HepG2 (cell line): ENCODE measurements around the gene HEXIM1. TPM values are rescaled to one million over a fixed set of nuclear protein-coding genes. Genes with fewer than 3 reads are reported as not detected.

ENCODE experiments used
- AGO1 ChIP-seq: fragments of 200-400 bp; formaldehyde crosslinking; IDR thresholded peaks from 2 replicates; pipeline ENCODE4 v1.6.1; 2017; ENCODE audit warnings: mild to moderate bottlenecking, low read depth, low read length, moderate library complexity; ENCODE audit not compliant: poor library complexity, severe bottlenecking
- ATAD3A ChIP-seq: sonication (generic); formaldehyde crosslinking; IDR thresholded peaks from 2 replicates; pipeline ENCODE4 v1.4.0; 2020; ENCODE audit warnings: missing genetic modification reagents
- BCL3 ChIP-seq: sonication (generic); formaldehyde crosslinking; IDR thresholded peaks from 2 replicates; pipeline ENCODE4 v1.5.1; 2020; ENCODE audit warnings: mild to moderate bottlenecking, missing genetic modification reagents, moderate library complexity
- EEA1 ChIP-seq: sonication (generic); formaldehyde crosslinking; IDR thresholded peaks from 2 replicates; pipeline ENCODE4 v1.5.1; 2020; ENCODE audit warnings: mild to moderate bottlenecking, missing genetic modification reagents, borderline replicate concordance
- EP300 ChIP-seq, 3 experiments: sonication (generic) in 1 of 3; formaldehyde crosslinking in 1 of 3; IDR thresholded peaks; 2 replicates each; pipeline versions ENCODE4 v1.5.1 to v1.6.1; 2011 to 2020; ENCODE audit warnings: low read depth in 2 of 3, low read length in 2 of 3, borderline replicate concordance in 1 of 3, improper control_type of control experiment in 1 of 3, mild to moderate bottlenecking in 1 of 3, missing genetic modification reagents in 1 of 3, moderate library complexity in 1 of 3
- HBP1 ChIP-seq: IDR thresholded peaks from 2 replicates; pipeline ENCODE4 v1.6.1; 2016; ENCODE audit warnings: low read depth, control low read depth
- HIC2 ChIP-seq: sonication (generic); formaldehyde crosslinking; IDR thresholded peaks from 2 replicates; pipeline ENCODE4 v1.9.0; 2022; ENCODE audit warnings: low read depth, missing genetic modification reagents
- HMG20B ChIP-seq: conservative IDR thresholded peaks from 2 replicates; pipeline ENCODE4 v1.6.1; 2016; ENCODE audit warnings: missing genetic modification reagents, missing compliant biosample characterization
- KDM5A ChIP-seq: fragments of 200-600 bp; sonication (generic); IDR thresholded peaks from 2 replicates; pipeline ENCODE4 v1.7.0; 2018; ENCODE audit warnings: antibody characterized with exemption, mild to moderate bottlenecking, low read length, borderline replicate concordance
- MAFG ChIP-seq: sonication (generic); formaldehyde crosslinking; IDR thresholded peaks from 2 replicates; pipeline ENCODE4 v1.5.1; 2020; ENCODE audit warnings: mild to moderate bottlenecking, missing genetic modification reagents
- MED13 ChIP-seq: sonication (generic); formaldehyde crosslinking; IDR thresholded peaks from 2 replicates; pipeline ENCODE4 v1.5.0; 2020; ENCODE audit warnings: missing genetic modification reagents
- MLLT10 ChIP-seq: sonication (generic); formaldehyde crosslinking; IDR thresholded peaks from 2 replicates; pipeline ENCODE4 v1.4.0; 2020; ENCODE audit warnings: missing genetic modification reagents
- MXD4 ChIP-seq: IDR thresholded peaks from 2 replicates; pipeline ENCODE4 v1.6.1; 2016; ENCODE audit warnings: mild to moderate bottlenecking, missing biosample characterization, missing genetic modification reagents
- NFIB ChIP-seq: sonication (generic); formaldehyde crosslinking; IDR thresholded peaks from 2 replicates; pipeline ENCODE4 v1.9.0; 2021; ENCODE audit warnings: missing genetic modification reagents, mild to moderate bottlenecking, borderline replicate concordance
- PHF21A ChIP-seq: sonication (generic); formaldehyde crosslinking; IDR thresholded peaks from 2 replicates; pipeline ENCODE4 v1.5.0; 2020; ENCODE audit warnings: mild to moderate bottlenecking, missing genetic modification reagents
- PHF8 ChIP-seq: sonication (generic); formaldehyde crosslinking; IDR thresholded peaks from 2 replicates; pipeline ENCODE4 v1.5.0; 2020; ENCODE audit warnings: missing genetic modification reagents
- SAFB2 ChIP-seq: sonication (generic); formaldehyde crosslinking; IDR thresholded peaks from 2 replicates; pipeline ENCODE4 v1.5.1; 2020; ENCODE audit warnings: missing genetic modification reagents, low read depth, mild to moderate bottlenecking, borderline replicate concordance
- SATB2 ChIP-seq: sonication (generic); formaldehyde crosslinking; IDR thresholded peaks from 2 replicates; pipeline ENCODE4 v1.5.0; 2020; ENCODE audit warnings: missing genetic modification reagents
- TRIM22 ChIP-seq: fragments of 450-650 bp; IDR thresholded peaks from 2 replicates; pipeline ENCODE4 v1.6.1; 2017
- TRIM24 ChIP-seq: sonication (generic); formaldehyde crosslinking; IDR thresholded peaks from 2 replicates; pipeline ENCODE4 v1.8.0; 2022; ENCODE audit warnings: mild to moderate bottlenecking, missing genetic modification reagents
- ZFP36L2 ChIP-seq: sonication (generic); formaldehyde crosslinking; IDR thresholded peaks from 2 replicates; pipeline ENCODE4 v1.4.0; 2020; ENCODE audit warnings: missing genetic modification reagents
- ZFYVE20 ChIP-seq: sonication (generic); formaldehyde crosslinking; IDR thresholded peaks from 2 replicates; pipeline ENCODE4 v1.8.0; 2023; ENCODE audit warnings: low read depth, mild to moderate bottlenecking, moderate library complexity, missing genetic modification reagents, borderline replicate concordance
- ZNF251 ChIP-seq: sonication (generic); formaldehyde crosslinking; IDR thresholded peaks from 2 replicates; pipeline ENCODE4 v1.9.0; 2021; ENCODE audit warnings: mild to moderate bottlenecking, missing genetic modification reagents
- ZNF549 ChIP-seq: sonication (generic); formaldehyde crosslinking; IDR thresholded peaks from 2 replicates; pipeline ENCODE4 v1.5.0; 2020; ENCODE audit warnings: missing genetic modification reagents
- polyA plus RNA-seq, 8 experiments: library from polyadenylated mRNA; depleted of rRNA in 3 of 8; stranded (reverse) in 7 of 8; unstranded in 1 of 8; fragments of >200 nt; fragmentation: Illumina TruSeq in 4 of 8; extraction: Trizol in 4 of 8; gene quantifications; 2 replicates each; pipeline versions ENCODE4 v1.2.1 to v1.2.3, GENCODE V29; 2011 to 2016; ENCODE audit warnings: low read depth in 4 of 8, missing spikeins in 1 of 8, mixed read lengths in 1 of 8; ENCODE audit not compliant: insufficient read depth in 1 of 8
- total RNA-seq, 5 experiments: library from RNA; depleted of rRNA; stranded (reverse); fragments of >200 nt; fragmentation: Illumina TruSeq; extraction: Trizol; gene quantifications; 2 replicates each; pipeline ENCODE4 v1.2.3, GENCODE V29; 2016; ENCODE audit warnings: low read depth in 1 of 5

The HEXIM1 gene
- total and polyA plus RNA-seq, 2 of the 13 experiments (the other 11 are each of a cell fraction or from before 2014, with no cell fraction given) = 10.5 to 16.6 TPM

- TF ChIP-seq HIC2 (0 out of 2 replicates have a peak, but pooled peaks have one; percentile 6), MXD4 (CRISPR knock-in tag) (no peak; the same call in 1 of the 2 replicates), ZFYVE20 (CRISPR knock-in tag) (no peak), EP300 (IDR thresholded peaks at IDR 0.05; ENCODE audit: low read depth in 2 of 2, low read length in 2 of 2) (peak in 1 of 2 experiments; percentile 52; a peak in 3 of 4 replicates), EP300 (CRISPR knock-in tag; IDR thresholded peaks at IDR 0.05; ENCODE audit: borderline replicate concordance) (no peak; the same call in none of the 2 replicates), ZNF549 (CRISPR knock-in tag) (no peak), HMG20B (CRISPR knock-in tag) (peak; percentile 57), PHF8 (CRISPR knock-in tag) (peak; percentile 97), MAFG (CRISPR knock-in tag) (no peak), PHF21A (CRISPR knock-in tag) (peak; percentile 95), TRIM22 (no peak), ATAD3A (CRISPR knock-in tag) (peak; percentile 45; the same call in 1 of the 2 replicates), EEA1 (CRISPR knock-in tag) (no peak), TRIM24 (CRISPR knock-in tag) (no peak), ZNF251 (peak; percentile 82; the same call in 1 of the 2 replicates), HBP1 (CRISPR knock-in tag) (no peak; the same call in 1 of the 2 replicates), BCL3 (peak; percentile 77), AGO1 (no peak), MLLT10 (no peak), SAFB2 (CRISPR knock-in tag) (peak; percentile 86; the same call in 1 of the 2 replicates), KDM5A (no peak), ZFP36L2 (CRISPR knock-in tag) (no peak; the same call in none of the 2 replicates), NFIB (no peak), SATB2 (CRISPR knock-in tag) (0 out of 2 replicates have a peak, but pooled peaks have one; percentile 27), MED13 (CRISPR knock-in tag) (peak; percentile 64)
These were observed 13.2 kb downstream of the HEXIM1 start, which contains the start of gene HEXIM2 (continued) for GRCh38 chr17:45161288-45162024.
